ENCODE data around the gene SETSIP.

Gene SETSIP

GRCh38 chr1:92095874-92096273, 20.7 kb upstream of the SETSIP start:
- TF ChIP-seq CTCF (IDR thresholded peaks at IDR 0.05) = no peak

- TF ChIP-seq CTCF (IDR thresholded peaks at IDR 0.05) = no peak
Measured at GRCh38 chr1:92094595-92094994, 19.4 kb upstream of the SETSIP start.

GRCh38 chr1:92094090-92094489, 18.9 kb upstream of the SETSIP start:
- no peak for TF ChIP-seq CTCF (IDR thresholded peaks at IDR 0.05)

GRCh38 chr1:92091625-92092024, 16.4 kb upstream of the SETSIP start:
- TF ChIP-seq CTCF (IDR thresholded peaks at IDR 0.05) = no peak

GRCh38 chr1:92087542-92087941, 12.3 kb upstream of the SETSIP start:
- TF ChIP-seq CTCF (IDR thresholded peaks at IDR 0.05) = no peak

GRCh38 chr1:92085727-92086126, 10.5 kb upstream of the SETSIP start:
- TF ChIP-seq CTCF (IDR thresholded peaks at IDR 0.05) = no peak

- TF ChIP-seq CTCF (IDR thresholded peaks at IDR 0.05) = no peak
Measured at GRCh38 chr1:92084651-92085050, 9.4 kb upstream of the SETSIP start.

- no peak for TF ChIP-seq CTCF (IDR thresholded peaks at IDR 0.05)
Measured at GRCh38 chr1:92081031-92081430, 5.8 kb upstream of the SETSIP start.

Measured in LNCAP (cell line).